Midbrain (tissue), 1 donor: ENCODE results near the gene NAA38.
"Not testable (repeated sequence)": the region's sequence is repeated elsewhere in the genome, so short reads cannot be mapped to it uniquely, and the experiment has no call there.

Experiments
- DNase-seq: peaks from one replicate; lab custom pipeline; 2025; lab: John Stamatoyannopoulos, UW

The NAA38 gene

GRCh38 chr17:7824021-7824924 is 33.1 kb downstream of the NAA38 start:
- DNase-seq = no peak

GRCh38 chr17:7823581-7824001 is 33.8 kb downstream of the NAA38 start:
- no peak for DNase-seq

- DNase-seq = no peak
Measured at GRCh38 chr17:7822126-7822525, 35.2 kb downstream of the NAA38 start.

DNA sequence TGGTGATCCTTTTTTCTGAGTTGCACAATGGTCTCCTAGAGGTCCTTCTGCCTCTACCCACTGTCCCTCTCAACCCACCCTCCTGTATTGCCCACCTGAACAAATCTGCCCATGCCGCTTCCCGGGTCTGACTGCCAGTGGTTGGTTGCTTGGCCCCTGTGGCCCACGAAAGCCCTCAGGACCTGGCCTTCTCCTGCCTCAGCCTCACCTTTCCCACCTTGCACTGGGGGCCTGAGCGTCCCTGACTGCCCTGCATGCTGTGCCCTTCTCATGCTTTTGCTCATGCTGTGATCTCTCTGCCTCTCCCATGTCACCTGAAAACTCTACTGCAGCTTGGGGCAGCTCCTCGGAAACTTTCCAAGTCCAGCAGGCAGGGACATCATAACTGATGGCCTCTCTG is 37.1 kb downstream of the NAA38 start:
- no peak for DNase-seq

DNA sequence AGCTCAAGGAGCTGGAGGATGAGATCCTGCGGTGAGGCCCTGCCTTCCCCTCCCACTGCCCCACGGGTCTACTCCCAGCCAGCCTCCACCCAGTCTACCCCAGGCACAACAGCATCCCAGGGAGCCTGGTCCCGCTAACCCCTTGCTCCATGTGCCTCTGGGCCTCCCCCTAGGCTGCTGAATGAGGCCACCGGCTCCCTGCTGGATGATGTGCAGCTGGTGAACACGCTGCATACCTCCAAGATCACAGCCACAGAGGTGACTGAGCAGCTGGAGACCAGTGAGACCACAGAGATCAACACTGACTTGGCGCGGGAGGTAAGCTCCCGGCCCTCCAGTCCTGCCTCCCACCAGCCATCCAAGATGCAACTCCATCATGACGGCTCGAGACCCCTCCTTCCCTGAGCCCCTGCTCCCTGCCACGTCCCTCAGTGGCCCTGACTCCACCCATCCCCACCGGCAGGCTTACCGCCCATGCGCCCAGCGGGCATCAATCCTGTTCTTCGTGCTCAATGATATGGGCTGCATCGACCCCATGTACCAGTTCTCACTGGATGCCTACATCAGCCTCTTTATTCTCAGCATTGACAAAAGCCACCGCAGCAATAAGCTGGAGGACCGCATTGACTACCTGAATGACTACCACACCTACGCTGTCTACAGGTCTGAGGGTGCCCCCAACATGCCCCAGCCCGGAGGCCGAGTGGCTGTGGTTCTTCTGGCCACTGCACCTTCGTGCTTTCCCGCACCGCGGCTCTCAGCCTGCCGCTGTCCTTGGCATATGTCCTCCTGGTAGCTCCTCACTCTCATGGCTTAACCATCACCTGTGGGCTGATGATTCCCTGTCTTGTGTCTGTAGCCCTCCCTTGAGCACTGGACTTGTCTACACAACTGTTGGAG is 38.4 kb downstream of the NAA38 start:
- no peak for DNase-seq

- no peak for DNase-seq
Measured at GRCh38 chr17:7818026-7818425, 39.3 kb downstream of the NAA38 start.

- DNase-seq = no peak
Measured at GRCh38 chr17:7817643-7817964, 39.8 kb downstream of the NAA38 start.

GRCh38 chr17:7816926-7817642 is 40.3 kb downstream of the NAA38 start:
- no peak for DNase-seq

GRCh38 chr17:7814969-7815368 is 42.4 kb downstream of the NAA38 start:
- DNase-seq = no peak

DNA sequence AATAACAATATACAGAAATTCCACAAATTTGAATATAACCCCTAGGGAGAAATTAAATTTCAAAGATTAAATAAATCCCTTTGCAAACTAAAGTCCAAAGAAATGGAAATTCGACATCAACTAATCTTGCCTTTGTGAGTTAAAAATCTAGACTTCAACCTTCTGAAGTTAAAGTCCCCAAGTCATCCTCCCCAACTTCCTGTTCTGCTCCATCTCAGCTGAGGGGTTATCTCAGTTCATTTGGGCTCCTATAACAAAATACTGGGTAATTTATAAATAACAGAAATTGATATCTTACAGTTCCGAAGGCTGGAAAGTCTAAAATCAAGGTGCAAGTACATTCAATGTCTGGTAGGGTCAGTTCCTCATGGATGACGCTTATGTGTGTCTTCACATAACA is 46.1 kb downstream of the NAA38 start:
- DNase-seq = no peak

- not testable (repeated sequence) for DNase-seq
Measured at GRCh38 chr17:7809791-7810343, 47.5 kb downstream of the NAA38 start.

DNA sequence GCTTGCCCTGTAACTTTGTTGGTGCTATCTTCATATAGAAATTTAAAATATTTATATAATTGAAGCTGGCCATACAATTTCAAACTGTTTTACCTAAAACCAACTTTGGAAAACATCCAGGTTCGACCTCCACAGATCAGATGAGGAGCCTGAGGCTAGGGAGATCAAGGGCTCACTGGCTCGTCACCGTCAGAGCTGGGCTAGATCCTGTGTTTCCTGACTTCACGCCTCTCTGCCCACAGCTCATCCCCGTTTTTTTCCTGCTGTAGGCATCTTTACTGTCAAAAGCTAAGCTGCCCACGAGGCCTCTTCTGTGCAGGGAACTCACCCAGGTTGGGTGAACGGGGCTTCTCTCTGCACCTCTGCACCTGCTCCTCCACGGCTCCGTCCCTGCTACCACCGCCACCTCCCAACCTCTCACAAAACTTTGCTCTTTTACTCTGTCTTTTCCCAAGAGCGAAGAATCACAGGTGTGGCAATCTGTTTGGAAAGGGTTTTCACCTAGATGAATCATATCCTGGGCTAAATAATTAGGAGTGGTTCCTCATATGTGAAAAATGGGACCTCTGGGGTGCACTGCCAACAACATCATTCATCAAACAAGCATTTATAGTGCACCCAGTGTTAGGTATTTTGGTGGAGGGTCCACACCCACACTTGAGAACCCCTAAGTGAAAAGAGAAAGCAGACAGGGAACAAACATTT is 48.1 kb downstream of the NAA38 start:
- DNase-seq = no peak

GRCh38 chr17:7807206-7807605 is 50.2 kb downstream of the NAA38 start:
- DNase-seq = no peak
